Fibroblast of lung (primary cell): Measurements from ENCODE around the gene MAPKBP1.

ENCODE experiments used
- EZH2 ChIP-seq: IDR thresholded peaks from 2 replicates; pipeline ENCODE4 v1.5.1; 2012; ENCODE audit warnings: low read length, control low read depth, mild to moderate bottlenecking; ENCODE audit errors: missing control alignments
- TF ChIP-seq, protein P1 (sequence below), 2 donors: IDR thresholded peaks in 1 of 2; conservative IDR thresholded peaks in 1 of 2; 1 replicate in 1 of 2; 2 replicates in 1 of 2; pipeline ENCODE4 v1.5.1; 2011 to 2012; ENCODE audit warnings: low read length in 2 of 2, control low read depth in 1 of 2, inconsistent platforms in 1 of 2, low read depth in 1 of 2, mild to moderate bottlenecking in 1 of 2

DNA sequence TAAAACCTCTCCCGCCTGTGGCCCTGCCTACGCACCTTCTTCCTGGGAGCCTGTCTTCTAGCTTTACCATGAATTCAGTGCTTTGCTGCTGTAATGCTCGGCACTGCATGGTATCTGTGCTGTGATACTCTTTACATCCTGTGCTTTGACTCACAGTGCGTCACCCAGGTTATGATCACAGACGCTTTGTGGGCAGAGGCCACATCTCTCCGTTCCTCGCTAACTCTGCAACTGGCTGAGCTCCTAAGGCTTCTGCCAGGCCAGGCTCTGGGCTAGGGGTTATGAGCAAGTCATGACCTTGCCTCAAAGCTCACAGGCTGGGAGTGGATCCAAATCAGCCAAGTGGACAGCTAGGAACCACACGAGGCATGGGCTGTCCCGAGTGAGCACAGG lies 96.4 kb downstream of the MAPKBP1 start:
- TF ChIP-seq, protein P1, sequence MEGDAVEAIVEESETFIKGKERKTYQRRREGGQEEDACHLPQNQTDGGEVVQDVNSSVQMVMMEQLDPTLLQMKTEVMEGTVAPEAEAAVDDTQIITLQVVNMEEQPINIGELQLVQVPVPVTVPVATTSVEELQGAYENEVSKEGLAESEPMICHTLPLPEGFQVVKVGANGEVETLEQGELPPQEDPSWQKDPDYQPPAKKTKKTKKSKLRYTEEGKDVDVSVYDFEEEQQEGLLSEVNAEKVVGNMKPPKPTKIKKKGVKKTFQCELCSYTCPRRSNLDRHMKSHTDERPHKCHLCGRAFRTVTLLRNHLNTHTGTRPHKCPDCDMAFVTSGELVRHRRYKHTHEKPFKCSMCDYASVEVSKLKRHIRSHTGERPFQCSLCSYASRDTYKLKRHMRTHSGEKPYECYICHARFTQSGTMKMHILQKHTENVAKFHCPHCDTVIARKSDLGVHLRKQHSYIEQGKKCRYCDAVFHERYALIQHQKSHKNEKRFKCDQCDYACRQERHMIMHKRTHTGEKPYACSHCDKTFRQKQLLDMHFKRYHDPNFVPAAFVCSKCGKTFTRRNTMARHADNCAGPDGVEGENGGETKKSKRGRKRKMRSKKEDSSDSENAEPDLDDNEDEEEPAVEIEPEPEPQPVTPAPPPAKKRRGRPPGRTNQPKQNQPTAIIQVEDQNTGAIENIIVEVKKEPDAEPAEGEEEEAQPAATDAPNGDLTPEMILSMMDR (conservative IDR thresholded peaks at IDR 0.05 in 1 of 2, IDR thresholded peaks at IDR 0.05 in 1 of 2; ENCODE audit: low read depth in 1 of 2, low read length in 2 of 2) = no peak
- TF ChIP-seq EZH2 = no peak
